Cardiac muscle cell (in vitro differentiated cells and primary cell): ENCODE data around the gene TSSC4. TPM values are rescaled to one million over a fixed set of nuclear protein-coding genes. Genes with fewer than 3 reads are reported as not detected.

ENCODE experiments used
- DNase-seq, 2 donors: peaks; one replicate each; pipeline versions ENCODE4 v3.0.0 to v3.0.0-alpha.2; 2010 to 2017; ENCODE audit warnings: low read depth in 1 of 2, low spot score in 1 of 2
- H3K27ac ChIP-seq: fragments of 200-600 bp; sonication (generic); 2 replicates; pipeline ENCODE4 v1.5.1; 2016
- H3K27me3 ChIP-seq: fragments of 200-600 bp; sonication (generic); 2 replicates; pipeline ENCODE4 v1.6.0; 2016; ENCODE audit warnings: control low read depth
- H3K36me3 ChIP-seq: fragments of 200-600 bp; sonication (generic); 2 replicates; pipeline ENCODE4 v1.5.1; 2016; ENCODE audit warnings: control low read depth
- H3K4me1 ChIP-seq: fragments of 200-600 bp; sonication (generic); 2 replicates; pipeline ENCODE4 v1.8.1; 2017; ENCODE audit warnings: low read depth, mild to moderate bottlenecking, mixed run types
- H3K4me3 ChIP-seq: fragments of 200-600 bp; sonication (generic); 2 replicates; pipeline ENCODE4 v1.5.1; 2016; ENCODE audit warnings: mild to moderate bottlenecking
- H3K9me3 ChIP-seq: fragments of 200-600 bp; sonication (generic); 2 replicates; pipeline ENCODE4 v1.5.1; 2017; ENCODE audit warnings: low read depth, mild to moderate bottlenecking, control low read depth
- CTCF ChIP-seq: IDR thresholded peaks from 2 replicates; pipeline ENCODE4 v1.5.1; 2012; ENCODE audit warnings: low read depth, mild to moderate bottlenecking, low read length
- polyA plus RNA-seq: library from polyadenylated mRNA; unstranded; fragments of >200 nt; fragmentation: Nextera tagmentation; extraction: Ambion mirVana; gene quantifications from 2 replicates; pipeline ENCODE4 v1.2.1, GENCODE V29; 2016
- total RNA-seq: library from RNA; depleted of rRNA; stranded (reverse); fragments of >200 nt; gene quantifications from 2 replicates; pipeline ENCODE4 v1.2.3, GENCODE V29; 2016

The TSSC4 gene
- total and polyA plus RNA-seq, 2 experiments from 2014 or later, result 61.4 to 94.8 TPM

DNA sequence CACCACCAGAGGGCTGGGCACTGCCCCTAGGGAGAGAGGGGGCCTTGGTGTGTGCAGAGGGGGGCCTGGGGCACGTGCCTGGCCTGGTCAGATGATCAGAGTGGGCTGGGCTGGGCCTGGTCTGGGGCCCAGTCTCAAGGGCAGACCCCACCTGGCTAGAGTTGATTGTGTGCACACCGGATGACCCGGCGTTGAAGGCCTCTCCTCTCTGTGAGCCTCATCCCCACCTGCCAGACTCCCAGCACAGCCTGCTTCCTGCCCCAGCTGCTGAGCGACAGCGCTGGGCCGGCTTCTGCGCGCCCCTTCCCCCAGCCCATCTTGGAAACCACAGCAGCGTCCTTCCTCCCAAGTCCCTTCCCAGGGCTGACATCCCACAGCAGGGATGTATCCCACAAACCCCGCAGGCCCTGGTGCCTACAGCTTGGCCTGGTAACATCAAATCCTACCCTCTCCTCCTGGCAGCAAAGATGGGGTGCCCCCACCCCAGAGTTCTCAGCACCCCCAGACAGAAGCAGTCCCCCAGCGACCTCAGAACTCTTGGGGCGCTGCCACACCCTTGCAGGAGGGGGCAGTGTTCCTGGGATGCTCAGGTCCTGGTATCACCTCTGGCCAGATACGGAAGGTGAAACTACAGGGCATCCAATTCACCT lies 11.0 kb upstream of the TSSC4 start:
- DNase-seq, result no peak
- no peak for TF ChIP-seq CTCF

GRCh38 chr11:2390091-2390724 lies 10.3 kb upstream of the TSSC4 start:
- H3K27me3 ChIP-seq, result no peaks in the 10 kb centered on the region
- TF ChIP-seq CTCF, result no peak
- no peak overlapping the region for H3K4me3 ChIP-seq
- peaks cover 6% of the 10 kb centered on the region for H3K4me1 ChIP-seq
- H3K36me3 ChIP-seq, result no peaks in the 10 kb centered on the region
- H3K9me3 ChIP-seq, result no peaks in the 10 kb centered on the region
- H3K27ac ChIP-seq, result peak overlapping the region; percentile 39
- DNase-seq, result no peak

More for the DNA sequence above, 11.0 kb upstream of the TSSC4 start:
- peak overlapping the region; percentile 39 for H3K27ac ChIP-seq
- no peaks in the 10 kb centered on the region for H3K9me3 ChIP-seq
- H3K4me1 ChIP-seq, result peaks cover 6% of the 10 kb centered on the region
- no peaks in the 10 kb centered on the region for H3K36me3 ChIP-seq
- H3K27me3 ChIP-seq, result no peaks in the 10 kb centered on the region
- H3K4me3 ChIP-seq, result no peak overlapping the region

GRCh38 chr11:2390725-2391151 lies 9.8 kb upstream of the TSSC4 start:
- DNase-seq, result peak in 1 of 2 donors; percentile 50
- Histone ChIP-seq H3K36me3 (no peaks in the 10 kb centered on the region), H3K27ac (no peak overlapping the region), H3K9me3 (no peaks in the 10 kb centered on the region), H3K4me1 (peaks cover 6% of the 10 kb centered on the region), H3K4me3 (no peak overlapping the region), H3K27me3 (no peaks in the 10 kb centered on the region)
- TF ChIP-seq CTCF, result no peak

- no peaks in the 10 kb centered on the region for H3K27me3 ChIP-seq
- peaks cover under 1% of the 10 kb centered on the region for H3K36me3 ChIP-seq
- no peak overlapping the region for H3K4me3 ChIP-seq
- H3K9me3 ChIP-seq, result no peaks in the 10 kb centered on the region
- H3K27ac ChIP-seq, result no peak overlapping the region
- no peak for DNase-seq
- TF ChIP-seq CTCF, result no peak
- peaks cover 6% of the 10 kb centered on the region for H3K4me1 ChIP-seq
Measured at GRCh38 chr11:2391181-2391975, 9.2 kb upstream of the TSSC4 start.

GRCh38 chr11:2392241-2392959 lies 8.2 kb upstream of the TSSC4 start:
- no peak overlapping the region for H3K27ac ChIP-seq
- H3K27me3 ChIP-seq, result no peaks in the 10 kb centered on the region
- no peaks in the 10 kb centered on the region for H3K9me3 ChIP-seq
- no peak for TF ChIP-seq CTCF
- H3K4me1 ChIP-seq, result peaks cover 6% of the 10 kb centered on the region
- peaks cover 10% of the 10 kb centered on the region for H3K36me3 ChIP-seq
- H3K4me3 ChIP-seq, result no peak overlapping the region
- DNase-seq, result no peak
